ENCODE data around the gene AP1G2. TPM values are rescaled to one million over a fixed set of nuclear protein-coding genes. Genes with fewer than 3 reads are reported as not detected.

Gene AP1G2
- total and polyA plus RNA-seq, 2 of the 13 experiments (the other 11 are each of a cell fraction or from before 2014, with no cell fraction given) = 96.9 to 611 TPM

DNA sequence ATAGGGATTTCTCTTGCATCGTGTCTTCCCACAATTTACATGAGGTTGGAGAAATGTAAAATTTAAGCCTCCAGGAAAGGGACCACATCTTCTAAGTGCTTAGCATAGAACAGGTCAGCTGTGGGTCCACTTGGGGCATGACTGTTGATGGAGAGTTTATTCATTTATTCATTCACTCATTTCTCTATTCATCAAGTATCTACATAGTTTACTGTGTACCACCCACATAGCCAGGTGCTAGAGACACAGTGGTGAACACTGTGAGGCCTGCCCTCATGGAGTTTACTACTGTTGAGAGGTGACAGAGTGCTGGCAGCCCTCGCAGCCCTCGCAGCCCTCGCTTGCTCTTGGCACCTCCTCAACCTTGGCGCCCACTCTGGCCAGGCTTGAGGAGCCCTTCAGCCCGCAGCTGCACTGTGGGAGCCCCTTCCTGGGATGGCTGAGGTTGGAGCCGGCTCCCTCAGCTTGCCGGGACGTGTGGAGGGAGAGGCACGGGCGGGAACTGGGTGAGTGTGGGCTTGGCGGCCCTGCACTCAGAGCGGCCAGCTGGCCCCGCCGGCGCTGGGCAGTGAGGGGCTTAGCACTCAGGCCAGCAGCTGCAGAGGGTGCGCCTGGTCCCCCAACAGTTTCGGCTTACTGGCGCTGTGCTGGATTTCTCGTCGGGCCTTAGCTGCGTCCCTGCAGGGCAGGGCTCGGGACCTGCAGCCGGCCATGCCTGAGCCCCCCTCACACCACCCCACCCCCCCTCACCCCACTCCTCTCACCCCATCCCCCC lies 12.7 kb upstream of the AP1G2 start (continued):
- TF ChIP-seq EHMT2 (IDR thresholded peaks at IDR 0.05; ENCODE audit: borderline replicate concordance, low read depth, low read length) (no peak), ZNF558 (CRISPR knock-in tag; IDR thresholded peaks at IDR 0.05; ENCODE audit: borderline replicate concordance) (0 out of 2 replicates have a peak, but pooled peaks have one; percentile 53), HNRNPK (IDR thresholded peaks at IDR 0.05; ENCODE audit: low read depth, low read length, poor library complexity, severe bottlenecking) (peak; percentile 100), TOPORS (CRISPR knock-in tag; IDR thresholded peaks at IDR 0.05) (no peak), ZNF543 (CRISPR knock-in tag; IDR thresholded peaks at IDR 0.05) (0 out of 2 replicates have a peak, but pooled peaks have one; percentile 15), ZNF737 (CRISPR knock-in tag; IDR thresholded peaks at IDR 0.05; ENCODE audit: borderline replicate concordance) (peak; percentile 60; the same call in 1 of the 2 replicates), ZNF550 (CRISPR knock-in tag; IDR thresholded peaks at IDR 0.05; ENCODE audit: borderline replicate concordance) (peak; percentile 51; the same call in 1 of the 2 replicates), ZNF263 (CRISPR knock-in tag; IDR thresholded peaks at IDR 0.05) (no peak), ZNF841 (CRISPR knock-in tag; IDR thresholded peaks at IDR 0.05; ENCODE audit: borderline replicate concordance) (no peak), BRD4 (CRISPR knock-in tag; IDR thresholded peaks at IDR 0.05) (0 out of 2 replicates have a peak, but pooled peaks have one; percentile 39), HNRNPLL (IDR thresholded peaks at IDR 0.05; ENCODE audit: low read depth, low read length, poor library complexity, severe bottlenecking) (peak; percentile 32), MAZ (IDR thresholded peaks at IDR 0.05; ENCODE audit: borderline replicate concordance, low read depth, low read length) (no peak), MAZ (CRISPR knock-in tag; IDR thresholded peaks at IDR 0.05; ENCODE audit: low read depth) (peak; percentile 7; the same call in 1 of the 2 replicates)
- TF ChIP-seq, protein P1, sequence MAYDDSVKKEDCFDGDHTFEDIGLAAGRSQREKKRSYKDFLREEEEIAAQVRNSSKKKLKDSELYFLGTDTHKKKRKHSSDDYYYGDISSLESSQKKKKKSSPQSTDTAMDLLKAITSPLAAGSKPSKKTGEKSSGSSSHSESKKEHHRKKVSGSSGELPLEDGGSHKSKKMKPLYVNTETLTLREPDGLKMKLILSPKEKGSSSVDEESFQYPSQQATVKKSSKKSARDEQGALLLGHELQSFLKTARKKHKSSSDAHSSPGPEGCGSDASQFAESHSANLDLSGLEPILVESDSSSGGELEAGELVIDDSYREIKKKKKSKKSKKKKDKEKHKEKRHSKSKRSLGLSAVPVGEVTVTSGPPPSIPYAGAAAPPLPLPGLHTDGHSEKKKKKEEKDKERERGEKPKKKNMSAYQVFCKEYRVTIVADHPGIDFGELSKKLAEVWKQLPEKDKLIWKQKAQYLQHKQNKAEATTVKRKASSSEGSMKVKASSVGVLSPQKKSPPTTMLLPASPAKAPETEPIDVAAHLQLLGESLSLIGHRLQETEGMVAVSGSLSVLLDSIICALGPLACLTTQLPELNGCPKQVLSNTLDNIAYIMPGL (CRISPR knock-in tag; IDR thresholded peaks at IDR 0.05; ENCODE audit: borderline replicate concordance in 1 of 2, low read depth in 1 of 2) = no peak
- TF ChIP-seq, protein P2, sequence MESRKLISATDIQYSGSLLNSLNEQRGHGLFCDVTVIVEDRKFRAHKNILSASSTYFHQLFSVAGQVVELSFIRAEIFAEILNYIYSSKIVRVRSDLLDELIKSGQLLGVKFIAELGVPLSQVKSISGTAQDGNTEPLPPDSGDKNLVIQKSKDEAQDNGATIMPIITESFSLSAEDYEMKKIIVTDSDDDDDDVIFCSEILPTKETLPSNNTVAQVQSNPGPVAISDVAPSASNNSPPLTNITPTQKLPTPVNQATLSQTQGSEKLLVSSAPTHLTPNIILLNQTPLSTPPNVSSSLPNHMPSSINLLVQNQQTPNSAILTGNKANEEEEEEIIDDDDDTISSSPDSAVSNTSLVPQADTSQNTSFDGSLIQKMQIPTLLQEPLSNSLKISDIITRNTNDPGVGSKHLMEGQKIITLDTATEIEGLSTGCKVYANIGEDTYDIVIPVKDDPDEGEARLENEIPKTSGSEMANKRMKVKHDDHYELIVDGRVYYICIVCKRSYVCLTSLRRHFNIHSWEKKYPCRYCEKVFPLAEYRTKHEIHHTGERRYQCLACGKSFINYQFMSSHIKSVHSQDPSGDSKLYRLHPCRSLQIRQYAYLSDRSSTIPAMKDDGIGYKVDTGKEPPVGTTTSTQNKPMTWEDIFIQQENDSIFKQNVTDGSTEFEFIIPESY (CRISPR knock-in tag; IDR thresholded peaks at IDR 0.05) = peak; percentile 72
- TF ChIP-seq, protein P3, sequence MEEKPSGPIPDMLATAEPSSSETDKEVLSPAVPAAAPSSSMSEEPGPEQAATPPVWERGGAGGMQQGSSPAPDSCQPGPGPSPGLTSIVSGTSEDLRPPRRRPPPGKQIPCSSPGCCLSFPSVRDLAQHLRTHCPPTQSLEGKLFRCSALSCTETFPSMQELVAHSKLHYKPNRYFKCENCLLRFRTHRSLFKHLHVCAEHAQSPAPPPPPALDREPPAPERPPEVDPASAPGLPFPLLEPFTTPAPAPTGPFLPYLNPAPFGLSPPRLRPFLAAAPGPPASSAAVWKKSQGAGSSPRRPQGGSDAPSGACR (CRISPR knock-in tag; IDR thresholded peaks at IDR 0.05) = no peak
- TF ChIP-seq, protein P4, sequence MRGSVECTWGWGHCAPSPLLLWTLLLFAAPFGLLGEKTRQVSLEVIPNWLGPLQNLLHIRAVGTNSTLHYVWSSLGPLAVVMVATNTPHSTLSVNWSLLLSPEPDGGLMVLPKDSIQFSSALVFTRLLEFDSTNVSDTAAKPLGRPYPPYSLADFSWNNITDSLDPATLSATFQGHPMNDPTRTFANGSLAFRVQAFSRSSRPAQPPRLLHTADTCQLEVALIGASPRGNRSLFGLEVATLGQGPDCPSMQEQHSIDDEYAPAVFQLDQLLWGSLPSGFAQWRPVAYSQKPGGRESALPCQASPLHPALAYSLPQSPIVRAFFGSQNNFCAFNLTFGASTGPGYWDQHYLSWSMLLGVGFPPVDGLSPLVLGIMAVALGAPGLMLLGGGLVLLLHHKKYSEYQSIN (CRISPR knock-in tag; IDR thresholded peaks at IDR 0.05; ENCODE audit: borderline replicate concordance) = 0 out of 2 replicates have a peak, but pooled peaks have one; percentile 76
